Activated naive CD4-positive, alpha-beta T cell treated with Interleukin-2 at 50 U/mL for 16 hours (primary cell): ENCODE results near the gene EMX2.
"Not testable (repeated sequence)": the region's sequence is repeated elsewhere in the genome, so short reads cannot be mapped to it uniquely, and the experiment has no call there.

Source experiments
- DNase-seq: peaks from one replicate; pipeline ENCODE4 v3.0.0-alpha.2; 2020

Gene EMX2

DNA sequence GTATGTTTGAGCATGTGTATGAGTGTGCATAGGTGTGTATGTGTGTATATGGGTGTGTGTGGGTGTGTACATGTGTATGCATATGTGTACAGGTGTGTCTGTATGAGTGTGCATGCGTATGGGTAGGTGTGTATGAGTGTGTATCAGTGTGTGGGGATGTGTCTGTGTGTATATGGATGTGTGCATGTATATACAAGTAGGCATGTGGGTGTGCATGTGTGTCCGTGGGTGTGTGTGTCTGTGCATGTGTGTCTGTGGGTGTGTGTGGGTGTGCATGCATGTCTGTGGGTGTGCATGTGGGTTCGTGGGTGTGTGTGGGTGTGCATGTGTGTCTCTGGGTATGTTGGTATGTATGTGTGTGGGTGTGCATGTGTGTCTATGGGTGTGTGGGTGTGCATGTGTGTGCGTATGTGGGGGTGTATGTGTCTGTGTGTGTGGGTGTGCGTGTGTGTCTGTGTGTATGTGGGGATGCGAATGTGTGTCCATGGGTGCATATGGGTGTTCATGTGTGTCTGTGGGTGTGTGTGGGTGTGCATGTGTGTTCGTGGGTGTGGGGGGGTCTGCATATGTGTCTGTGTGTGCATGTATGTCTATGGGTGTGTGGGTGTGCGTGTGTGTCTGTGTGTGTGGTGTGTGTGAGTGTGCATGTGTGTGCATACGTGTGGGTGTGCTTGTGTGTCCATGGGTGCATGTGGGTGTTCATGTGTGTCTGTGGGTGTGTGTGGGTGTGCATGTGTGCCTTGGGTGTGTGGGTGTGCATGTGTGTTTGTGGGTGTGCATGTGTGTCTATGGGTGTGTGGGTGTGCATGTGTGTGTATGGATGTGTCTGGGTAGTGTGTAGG, 20.6 kb downstream of the EMX2 start:
- no peak for DNase-seq

DNA sequence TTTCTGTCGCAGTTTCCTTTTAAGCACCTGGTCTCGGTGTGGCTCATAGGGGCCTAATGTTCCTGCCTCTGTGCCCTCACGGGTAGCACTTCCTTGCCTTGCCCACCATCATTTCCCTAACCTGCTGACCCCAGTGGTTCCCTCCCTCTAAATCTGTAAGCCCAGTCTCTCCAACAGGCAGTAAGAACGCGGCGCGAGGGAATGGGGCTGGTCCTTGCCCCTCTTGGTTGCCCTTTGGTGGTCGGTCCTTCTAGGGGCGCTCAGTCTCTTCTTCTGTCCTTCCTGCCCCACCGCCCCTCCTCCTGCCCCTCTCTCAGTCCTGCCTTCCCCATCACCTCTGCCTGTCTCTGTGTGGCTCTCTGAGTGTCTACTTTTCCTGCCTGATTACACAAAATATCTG, 21.2 kb downstream of the EMX2 start:
- DNase-seq = no peak

DNA sequence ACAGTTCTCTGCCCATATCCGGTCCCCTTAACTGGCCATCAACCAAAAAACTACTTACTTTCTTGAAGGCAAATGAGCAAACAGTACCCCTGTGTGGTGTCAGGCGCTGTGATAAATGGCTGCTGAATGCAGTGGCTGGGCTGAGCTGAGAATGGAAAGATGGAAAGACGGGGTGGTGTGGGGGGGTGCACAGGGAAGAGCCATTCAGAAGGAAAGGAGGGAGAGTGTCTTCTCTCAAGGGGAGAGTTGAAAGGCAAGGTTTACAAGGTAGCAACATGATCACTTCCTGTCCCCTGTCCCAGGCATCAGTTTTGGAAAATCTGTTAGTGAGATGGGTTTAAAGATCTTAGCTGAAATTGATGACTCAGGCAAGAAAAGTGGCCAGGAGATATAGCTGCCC, 22.5 kb downstream of the EMX2 start:
- no peak for DNase-seq

DNA sequence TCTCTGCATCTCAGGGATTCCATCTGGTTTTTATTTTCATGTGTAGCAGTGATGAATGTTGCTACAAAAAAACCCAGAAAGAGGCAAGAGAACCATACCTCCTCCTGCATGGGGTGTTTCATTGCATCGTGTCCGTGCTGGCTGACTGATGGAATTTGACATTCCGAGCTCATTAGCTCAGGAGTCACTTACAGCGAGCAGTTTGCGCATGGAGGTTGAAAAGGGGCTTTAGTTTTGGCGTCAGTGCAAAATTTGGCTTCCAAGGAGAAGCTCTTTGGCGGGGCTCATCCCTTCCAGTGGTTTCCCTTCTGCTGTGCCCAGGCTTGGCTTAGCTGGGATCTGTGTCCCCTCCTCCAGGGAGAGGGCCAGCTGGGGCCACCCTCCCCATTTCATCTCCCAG, 25.8 kb downstream of the EMX2 start:
- DNase-seq = no peak

DNA sequence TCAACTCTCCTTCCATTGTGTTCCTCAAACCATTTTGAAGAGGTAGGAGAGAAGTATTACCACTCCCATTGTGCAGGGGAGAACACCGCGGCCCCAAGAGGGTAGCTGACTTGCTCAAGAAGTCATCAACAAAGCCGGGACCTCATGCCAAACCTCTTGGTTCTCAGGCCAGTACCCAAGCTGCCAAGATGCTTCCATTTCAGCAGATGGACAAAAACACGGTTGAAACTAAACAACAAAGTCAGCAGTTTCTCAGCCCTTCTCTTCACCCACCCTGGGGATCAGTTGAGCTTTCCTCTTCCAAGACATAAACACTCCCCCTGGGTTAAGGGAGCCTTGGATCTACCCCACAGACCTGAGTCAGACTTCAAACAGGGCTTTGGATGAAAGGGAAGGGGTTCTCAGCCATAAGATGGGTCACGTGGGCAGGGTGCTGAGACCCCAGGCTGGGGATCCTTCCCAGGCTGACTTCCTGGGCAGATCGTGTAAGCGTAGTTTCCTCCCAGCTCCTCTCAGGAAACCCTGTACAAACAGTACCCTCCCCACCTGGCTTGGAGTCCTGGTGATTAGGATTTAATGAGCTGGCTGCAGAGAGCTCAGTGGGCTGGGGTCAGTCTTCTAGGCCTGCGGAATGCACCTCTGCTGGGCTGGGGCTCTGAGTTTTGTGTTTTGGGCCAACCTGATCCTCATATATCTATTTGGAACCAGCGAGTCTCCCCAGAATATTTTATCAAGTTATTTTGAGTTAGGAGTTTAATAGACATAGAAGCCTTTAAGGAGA, 27.3 kb downstream of the EMX2 start:
- DNase-seq = no peak

DNA sequence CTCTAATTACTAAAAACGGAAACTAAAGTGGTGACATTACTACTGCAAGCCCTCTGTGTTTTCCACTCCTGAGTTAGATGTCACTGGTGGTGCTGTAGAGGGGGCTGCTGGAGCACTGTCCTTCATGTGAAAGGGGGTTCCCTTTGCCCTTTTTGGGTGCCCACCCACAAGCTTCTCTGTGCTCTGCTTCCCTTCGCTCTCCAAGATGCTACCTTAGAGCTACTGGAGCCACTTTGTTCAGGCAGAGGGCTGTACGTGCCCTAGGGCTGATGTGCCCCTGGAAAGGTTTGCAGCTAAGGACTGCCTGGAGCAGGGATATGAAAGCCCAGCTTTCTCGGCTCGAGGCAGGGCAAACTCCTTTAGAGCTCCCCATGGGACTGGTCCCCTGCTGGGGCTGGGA, 28.3 kb downstream of the EMX2 start:
- no peak for DNase-seq

DNA sequence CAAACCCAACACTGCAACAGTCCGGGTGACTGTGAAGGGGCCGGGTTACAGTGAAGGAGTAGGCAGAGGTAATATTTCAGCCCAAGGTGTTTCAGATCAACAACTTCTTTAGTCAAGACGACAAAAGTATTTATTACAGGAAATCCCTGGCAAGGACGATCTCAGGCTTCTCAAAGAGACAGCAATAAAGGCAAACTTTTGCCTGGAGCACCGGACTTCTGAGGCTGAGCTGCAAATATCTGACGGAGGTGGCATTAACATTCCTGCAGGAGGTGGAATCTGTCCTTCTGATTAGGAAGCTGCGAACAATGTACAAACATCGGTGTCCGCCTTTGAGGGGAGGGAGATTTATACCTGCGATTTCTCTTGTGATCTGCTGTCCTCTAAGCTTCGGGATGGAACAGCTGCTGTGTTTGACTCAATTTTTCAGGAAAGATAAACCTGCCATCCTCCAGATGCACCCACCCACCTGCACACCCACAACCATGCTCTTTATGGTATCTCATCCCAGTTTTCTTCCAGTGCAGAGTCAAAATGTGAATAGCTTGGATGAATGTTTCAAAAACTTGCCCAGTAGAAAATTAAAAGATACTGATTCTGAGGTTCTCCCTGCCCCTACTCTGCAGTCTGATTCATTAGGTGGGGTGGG, 32.1 kb downstream of the EMX2 start:
- no peak for DNase-seq

DNA sequence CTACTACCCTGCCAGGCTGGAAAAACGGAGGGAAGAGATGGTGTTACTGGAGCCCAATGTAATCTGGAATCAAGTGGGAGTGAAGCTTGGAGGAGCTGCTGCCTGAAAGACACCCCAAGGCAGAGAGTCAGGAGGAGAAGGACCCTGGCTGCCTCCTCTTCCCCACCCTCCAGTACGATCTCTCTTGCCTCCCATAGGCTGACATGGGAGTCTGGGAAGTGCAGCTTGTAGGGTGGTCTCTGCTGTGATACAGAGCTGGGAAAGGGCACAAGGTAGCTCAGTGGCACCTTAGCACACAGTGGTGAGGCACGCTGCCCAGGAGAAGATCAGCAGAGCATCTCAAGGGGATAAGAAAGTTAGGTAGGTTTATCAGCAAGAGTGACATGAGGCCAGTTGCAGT, 35.9 kb downstream of the EMX2 start:
- DNase-seq = no peak

DNA sequence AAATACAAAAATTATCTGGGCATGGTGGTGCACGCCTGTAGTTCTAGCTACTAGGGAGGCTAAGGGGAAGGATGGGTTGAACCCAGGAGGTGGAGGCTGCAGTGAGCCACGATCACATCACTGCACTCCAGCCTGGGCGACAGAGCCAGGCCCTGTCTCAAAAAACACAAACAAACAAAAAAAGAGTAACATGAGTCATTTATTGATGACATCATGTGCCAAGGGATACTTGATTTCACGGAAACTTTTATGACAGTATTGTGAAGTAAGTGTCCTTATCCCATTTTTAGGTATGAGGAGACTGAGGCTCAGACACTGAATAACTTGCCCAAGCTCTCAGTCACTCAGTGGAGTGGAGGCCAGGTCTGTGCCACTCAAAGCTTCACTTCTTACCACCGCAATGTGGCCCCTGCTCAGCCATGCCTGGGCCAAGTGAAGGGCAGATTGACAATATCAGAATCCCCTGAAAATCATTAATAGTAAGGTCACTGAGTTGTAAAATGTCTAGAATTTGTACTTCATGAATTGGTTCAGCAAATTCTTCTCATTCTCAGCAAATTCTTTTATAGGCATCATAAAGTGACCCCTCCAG, 36.5 kb downstream of the EMX2 start:
- DNase-seq = no peak

DNA sequence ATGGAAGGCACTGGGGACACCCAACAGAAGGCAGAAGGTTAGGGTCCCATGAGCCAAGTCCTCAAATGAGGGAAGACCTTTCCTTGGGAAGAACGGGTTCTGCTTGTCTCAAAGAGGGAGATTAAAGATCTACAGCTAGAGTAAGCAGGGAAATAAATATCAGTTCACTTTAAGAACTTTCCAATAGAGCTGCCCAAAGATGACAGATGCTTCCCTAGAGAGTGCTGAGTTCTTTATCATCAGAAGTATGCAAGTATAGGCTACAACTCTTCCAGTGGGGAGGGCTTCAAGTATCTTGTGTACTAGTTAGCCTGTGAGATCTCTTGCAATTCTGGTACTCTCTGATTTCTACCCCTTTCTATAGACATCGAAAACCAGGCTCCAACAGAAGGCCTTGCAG, 39.4 kb downstream of the EMX2 start:
- no peak for DNase-seq

DNA sequence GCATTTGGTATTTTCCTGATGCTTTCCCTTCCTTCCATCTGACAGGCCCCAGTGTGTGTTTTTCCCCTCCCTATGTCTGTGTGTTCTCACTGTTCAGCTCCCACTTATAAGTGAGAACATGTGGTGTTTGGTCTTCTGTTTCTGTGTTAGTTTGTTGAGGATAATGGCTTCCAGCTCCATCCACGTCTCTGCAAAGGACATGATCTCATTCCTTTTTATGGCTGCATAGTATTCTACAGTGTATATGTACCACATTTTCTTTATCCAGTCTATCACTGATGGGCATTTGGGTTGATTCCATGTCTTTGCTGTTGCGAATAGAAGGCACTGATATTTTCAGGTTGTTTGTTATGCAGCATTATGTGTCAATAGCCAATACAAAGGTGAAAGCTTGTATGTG, 42.3 kb downstream of the EMX2 start:
- DNase-seq = not testable (repeated sequence)

DNA sequence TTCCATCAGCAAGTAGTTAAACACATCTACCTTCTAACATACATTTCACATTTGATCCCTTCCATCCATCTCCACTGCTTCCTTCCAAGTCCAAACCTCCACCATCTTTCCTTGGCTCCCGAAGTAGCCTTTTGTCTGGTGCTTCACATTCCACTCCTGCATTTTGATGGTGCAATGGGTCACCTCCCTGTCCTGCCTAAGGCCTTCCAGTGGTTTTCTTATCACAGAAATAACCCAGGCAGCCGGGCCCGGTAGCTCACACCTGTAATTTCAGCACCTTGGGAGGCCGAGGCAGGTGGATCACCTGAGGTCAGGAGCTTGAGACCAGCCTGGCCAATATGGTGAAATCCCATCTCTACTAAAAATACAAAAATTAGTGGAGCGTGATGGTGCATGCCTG, 44.5 kb downstream of the EMX2 start:
- no peak for DNase-seq

DNA sequence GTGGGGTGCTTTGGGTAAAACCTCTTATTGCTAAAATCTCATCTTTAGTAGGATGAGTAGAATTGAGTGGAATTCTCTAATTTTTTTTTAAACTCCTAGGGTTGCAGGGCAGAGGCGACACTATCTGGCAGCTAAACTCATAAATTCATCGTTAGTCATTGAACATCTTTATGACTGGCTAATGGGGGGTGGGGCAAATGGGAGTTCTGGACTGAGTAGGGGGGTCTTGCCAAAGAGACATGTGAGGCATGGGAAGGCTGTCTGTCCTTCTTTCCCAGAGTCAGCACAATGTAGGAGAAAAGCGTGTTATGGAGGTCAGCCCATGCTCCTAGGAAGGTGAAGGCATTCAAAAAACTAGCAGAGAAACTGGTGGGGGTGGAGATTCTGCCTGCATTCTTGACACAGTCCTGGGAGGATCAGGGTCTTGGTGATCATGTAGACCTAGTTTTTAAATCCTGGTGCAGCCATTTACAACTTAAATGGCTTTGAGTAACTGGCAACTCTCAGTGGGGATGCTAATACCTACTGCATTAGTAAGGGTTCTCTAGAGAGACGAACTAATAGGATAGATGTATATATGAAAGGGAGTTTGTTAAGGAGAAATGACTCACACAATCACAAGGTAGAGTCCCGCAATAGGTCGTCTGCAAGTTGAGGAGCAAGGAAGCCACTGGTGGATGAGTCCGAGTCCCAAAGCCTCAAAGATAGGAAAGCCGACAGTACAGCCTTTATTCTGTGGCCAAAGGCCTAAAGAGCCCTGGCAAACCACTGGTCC, 47.7 kb downstream of the EMX2 start:
- no peak for DNase-seq

DNA sequence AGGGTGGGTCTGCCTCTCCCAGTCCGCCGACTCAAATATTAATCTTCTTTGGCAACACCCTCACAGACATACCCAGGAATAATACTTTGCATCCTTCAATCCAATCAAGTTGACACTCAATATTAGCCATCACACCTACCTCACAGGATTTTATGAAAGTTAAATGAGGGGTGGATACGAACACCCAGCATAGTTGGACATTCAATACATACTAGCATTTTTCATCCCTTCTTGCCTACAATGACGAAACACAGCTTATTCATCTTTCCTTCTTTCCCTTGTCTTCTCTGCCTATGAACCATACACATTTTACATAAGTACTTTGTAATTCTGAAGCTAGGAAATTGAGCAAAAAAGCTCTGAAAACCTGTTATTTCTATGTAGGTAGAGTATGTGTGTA, 48.5 kb downstream of the EMX2 start:
- DNase-seq = no peak

DNA sequence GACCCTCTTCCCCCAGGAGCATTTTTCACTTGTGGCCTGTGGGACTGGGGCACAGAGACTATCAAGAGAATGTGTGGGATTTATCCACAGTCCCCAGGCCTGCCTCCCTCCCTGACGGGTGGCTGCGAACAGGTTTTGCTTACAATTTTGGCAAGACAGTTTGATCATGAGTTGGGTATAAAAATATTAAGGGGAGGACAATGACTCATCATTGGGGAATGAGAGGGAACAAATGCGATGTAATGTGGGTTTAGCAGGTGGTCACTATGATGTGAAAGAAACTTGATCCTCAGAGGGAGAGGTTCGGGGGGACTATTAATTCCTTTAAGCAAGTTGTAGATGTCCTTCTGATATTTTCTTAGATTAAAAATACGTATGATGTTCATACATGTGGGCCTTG, 52.2 kb downstream of the EMX2 start:
- DNase-seq = no peak

DNA sequence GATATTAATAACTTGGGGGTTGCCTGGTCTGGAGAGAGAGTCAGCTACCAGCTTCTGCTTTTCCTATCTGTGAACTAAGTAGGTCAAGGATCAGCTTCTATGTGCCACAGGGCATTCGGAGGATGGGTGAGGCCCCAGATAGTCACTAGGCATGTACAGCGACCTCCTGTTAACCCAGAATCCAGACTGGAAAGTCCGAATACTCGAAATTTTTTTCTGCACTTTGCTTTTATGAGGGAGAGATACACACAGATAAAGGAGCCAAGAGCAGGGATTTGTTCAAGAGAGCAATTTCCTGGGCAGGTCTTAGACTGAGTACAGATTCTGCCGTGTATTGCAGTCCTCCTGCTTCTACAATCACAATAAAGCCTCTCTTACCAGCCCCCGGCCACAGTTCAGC, 54.2 kb downstream of the EMX2 start:
- no peak for DNase-seq

DNA sequence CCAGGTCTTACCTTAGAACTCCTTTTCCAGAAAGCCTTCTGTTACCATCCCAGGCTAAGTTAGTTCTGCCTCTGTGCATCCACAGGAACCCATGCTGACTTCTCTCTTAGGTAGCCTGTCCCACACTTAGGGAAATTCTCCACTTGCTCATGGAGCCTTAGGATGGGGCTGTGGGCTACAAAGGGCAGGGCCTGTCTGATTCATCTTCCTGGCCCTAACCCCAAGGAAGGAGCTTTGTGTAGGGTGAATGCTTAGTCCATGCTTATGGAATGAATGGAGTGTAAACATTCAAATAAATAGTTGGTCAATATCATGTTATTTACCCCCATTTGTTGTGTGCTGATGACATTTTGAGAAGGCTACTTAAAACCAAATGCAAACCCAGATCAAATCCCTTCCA, 54.7 kb downstream of the EMX2 start:
- no peak for DNase-seq
